Measurements from ENCODE around the gene RTCA. TPM values are rescaled to one million over a fixed set of nuclear protein-coding genes. Genes with fewer than 3 reads are reported as not detected.

RTCA gene
- total and polyA plus RNA-seq, 12 donors, result 19.0 to 61.2 (median 34.0) TPM

DNA sequence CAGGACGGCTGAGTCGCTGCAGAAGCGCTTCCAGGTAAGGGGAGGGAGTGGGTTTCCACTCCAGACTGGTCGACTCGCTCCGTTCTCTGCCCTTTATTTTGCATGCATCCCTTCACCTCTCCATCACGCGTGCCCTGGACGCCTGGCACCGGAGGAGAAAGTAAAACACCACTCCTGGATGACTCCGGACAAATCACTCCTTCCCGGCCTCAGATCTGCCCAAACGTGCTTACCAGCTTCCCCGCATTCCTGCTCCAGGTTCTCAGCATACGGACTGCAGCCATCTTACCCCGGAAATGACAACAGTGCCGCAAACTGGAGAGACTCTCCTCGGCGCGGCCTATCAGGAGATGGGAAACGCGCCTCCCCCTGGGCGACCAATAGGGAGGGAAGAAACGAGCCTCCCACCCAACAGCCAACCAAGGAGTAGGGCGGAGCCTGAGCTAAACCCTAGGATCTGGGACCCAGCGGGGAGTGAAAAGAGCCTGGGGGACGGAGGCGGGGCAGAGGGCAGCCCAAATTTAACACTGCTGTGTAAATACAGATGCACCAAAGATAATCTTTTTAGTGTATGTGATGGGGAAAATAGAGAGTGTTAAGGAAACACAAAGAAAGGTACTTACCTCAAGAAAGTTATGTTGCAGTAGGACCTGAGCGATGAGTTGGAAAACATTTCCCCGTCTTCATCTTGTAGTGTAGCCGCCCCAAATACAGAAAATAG is 16.3 kb upstream of the RTCA start, which contains the start of gene DBT:
TSS of gene DBT (minus strand) at position 298 of the 721 bp plus-strand sequence. CDS start at position 284, 14 bp downstream.
- TF ChIP-seq, protein P1, sequence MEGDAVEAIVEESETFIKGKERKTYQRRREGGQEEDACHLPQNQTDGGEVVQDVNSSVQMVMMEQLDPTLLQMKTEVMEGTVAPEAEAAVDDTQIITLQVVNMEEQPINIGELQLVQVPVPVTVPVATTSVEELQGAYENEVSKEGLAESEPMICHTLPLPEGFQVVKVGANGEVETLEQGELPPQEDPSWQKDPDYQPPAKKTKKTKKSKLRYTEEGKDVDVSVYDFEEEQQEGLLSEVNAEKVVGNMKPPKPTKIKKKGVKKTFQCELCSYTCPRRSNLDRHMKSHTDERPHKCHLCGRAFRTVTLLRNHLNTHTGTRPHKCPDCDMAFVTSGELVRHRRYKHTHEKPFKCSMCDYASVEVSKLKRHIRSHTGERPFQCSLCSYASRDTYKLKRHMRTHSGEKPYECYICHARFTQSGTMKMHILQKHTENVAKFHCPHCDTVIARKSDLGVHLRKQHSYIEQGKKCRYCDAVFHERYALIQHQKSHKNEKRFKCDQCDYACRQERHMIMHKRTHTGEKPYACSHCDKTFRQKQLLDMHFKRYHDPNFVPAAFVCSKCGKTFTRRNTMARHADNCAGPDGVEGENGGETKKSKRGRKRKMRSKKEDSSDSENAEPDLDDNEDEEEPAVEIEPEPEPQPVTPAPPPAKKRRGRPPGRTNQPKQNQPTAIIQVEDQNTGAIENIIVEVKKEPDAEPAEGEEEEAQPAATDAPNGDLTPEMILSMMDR (IDR thresholded peaks at IDR 0.05), result no peak
- peak; percentile 63 to 92 for TF ChIP-seq POLR2A (IDR thresholded peaks at IDR 0.05)
- Histone ChIP-seq H3K9me3 (replicated peaks in 1 of 3) (no peaks in the 10 kb centered on the region), H3K36me3 (replicated peaks in 1 of 2) (no peaks in the 10 kb centered on the region), H3K27me3 (no peaks in the 10 kb centered on the region), H3K27ac (peak within 1 kb of the TSS; percentile 47 to 92 (median 69)), H3K4me3 (peak within 1 kb of the TSS; percentile 46 to 88 (median 81)), H3K4me1 (replicated peaks in 1 of 2) (peaks cover 5 to 7% of the 10 kb centered on the region in 2 donors)
- DNase-seq, result peak; percentile 93 to 98 (median 96)
- 0 to 1% (median 1%) methylated on average over 27 to 31 of the region's 31 CpGs for WGBS, 4 donors
- intact Hi-C loops (cut with DNase I), result no loop called here

- no peak for DNase-seq
- TF ChIP-seq, protein P1 (IDR thresholded peaks at IDR 0.05), result no peak
- peak overlapping the region in 3 of 4 donors; percentile 46 to 88 (median 82) for H3K4me3 ChIP-seq
- H3K27me3 ChIP-seq, result no peaks in the 10 kb centered on the region
- 0 to 5% (median 0%) methylated on average over 1 of the region's 1 CpG for WGBS, 4 donors
- intact Hi-C loops (cut with DNase I), result no loop called here
- H3K27ac ChIP-seq, result peak overlapping the region in 3 of 5 donors; percentile 53 to 92 (median 85)
- H3K9me3 ChIP-seq (replicated peaks in 1 of 3), result no peaks in the 10 kb centered on the region
- no peaks in the 10 kb centered on the region for H3K36me3 ChIP-seq (replicated peaks in 1 of 2)
- H3K4me1 ChIP-seq (replicated peaks in 1 of 2), result peaks cover 5 to 7% of the 10 kb centered on the region in 2 donors
These were observed 15.8 kb upstream of the RTCA start for GRCh38 chr1:100250264-100250663.

DNA sequence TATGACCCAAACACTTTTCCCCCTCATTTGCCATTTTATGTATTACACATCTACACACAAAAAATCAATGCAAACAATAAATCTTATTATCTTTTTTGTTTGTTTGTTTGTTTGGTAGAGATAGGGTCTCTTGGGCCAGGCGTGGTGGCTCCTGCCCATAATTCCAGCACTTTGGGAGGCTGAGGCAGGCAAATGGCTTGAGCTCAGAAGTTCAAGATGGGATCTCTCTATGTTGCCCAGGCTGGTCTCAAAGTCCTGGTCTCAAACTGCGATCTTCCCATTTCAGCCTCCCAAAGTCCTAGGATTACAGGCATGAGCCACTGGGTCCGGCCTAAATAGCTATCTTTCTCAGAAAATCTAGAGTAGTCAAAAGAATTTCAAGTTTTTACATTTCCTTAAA is 15.2 kb upstream of the RTCA start:
- H3K27ac ChIP-seq, result no peak overlapping the region
- TF ChIP-seq, protein P1 (IDR thresholded peaks at IDR 0.05), result no peak
- TF ChIP-seq POLR2A (IDR thresholded peaks at IDR 0.05), result no peak
- 90 to 96% (median 94%) methylated on average over 3 of the region's 3 CpGs for WGBS, 4 donors
- intact Hi-C loops (cut with DNase I), result no loop called here
- peaks cover 5 to 7% of the 10 kb centered on the region in 2 donors for H3K4me1 ChIP-seq (replicated peaks in 1 of 2)
- H3K27me3 ChIP-seq, result no peaks in the 10 kb centered on the region
- no peak overlapping the region for H3K4me3 ChIP-seq
- DNase-seq, result no peak
- H3K9me3 ChIP-seq (replicated peaks in 1 of 3), result no peaks in the 10 kb centered on the region
- no peaks in the 10 kb centered on the region for H3K36me3 ChIP-seq (replicated peaks in 1 of 2)

- no peak for DNase-seq
- intact Hi-C loops (cut with DNase I), result no loop called here
- Histone ChIP-seq H3K36me3 (replicated peaks in 1 of 2) (no peaks in the 10 kb centered on the region), H3K9me3 (replicated peaks in 1 of 3) (no peaks in the 10 kb centered on the region), H3K27me3 (peaks cover 4% of the 10 kb centered on the region), H3K27ac (no peak overlapping the region), H3K4me3 (no peak overlapping the region), H3K4me1 (replicated peaks in 1 of 2) (peaks cover 5 to 7% of the 10 kb centered on the region in 2 donors)
- WGBS, 4 donors, result 71 to 88% (median 80%) methylated on average over 4 of the region's 4 CpGs
- TF ChIP-seq POLR2A (IDR thresholded peaks at IDR 0.05), result no peak
- TF ChIP-seq, protein P1 (IDR thresholded peaks at IDR 0.05), result no peak
These were observed 13.1 kb upstream of the RTCA start for GRCh38 chr1:100252901-100253300.

Measured in adrenal gland (tissue), 12 donors.